SK-N-SH treated with all-trans-retinoic acid at 6 μM for 48 hours (cell line): ENCODE results near the gene UHRF2.
"Not testable (repeated sequence)": the region's sequence is repeated elsewhere in the genome, so short reads cannot be mapped to it uniquely, and the experiment has no call there.

ENCODE experiments used
- ATAC-seq: fragments of 200-7000 bp; cut with Tn5 transposase; 3 replicates; pipeline ENCODE4 v1.9.1; 2020; ENCODE audit warnings: mild to moderate bottlenecking, moderate library complexity
- BACH2 ChIP-seq: fragments of 250-450 bp; sonication (Bioruptor Pico); IDR thresholded peaks from 2 replicates; pipeline ENCODE4 v1.9.0; 2021; ENCODE audit warnings: mild to moderate bottlenecking, borderline replicate concordance
- CREB5 ChIP-seq: fragments of 250-450 bp; sonication (Bioruptor Pico); IDR thresholded peaks from 2 replicates; pipeline ENCODE4 v1.5.1; 2020; ENCODE audit warnings: low read depth, mild to moderate bottlenecking, moderate library complexity
- CSDC2 ChIP-seq: fragments of 250-450 bp; sonication (Bioruptor Pico); IDR thresholded peaks from 2 replicates; pipeline ENCODE4 v1.5.0; 2020; ENCODE audit warnings: mild to moderate bottlenecking, moderate library complexity
- ESRRG ChIP-seq: fragments of 250-450 bp; sonication (Bioruptor Pico); IDR thresholded peaks from 2 replicates; pipeline ENCODE4 v1.6.1; 2021; ENCODE audit warnings: mild to moderate bottlenecking
- ISL1 ChIP-seq: fragments of 250-450 bp; sonication (Bioruptor Pico); IDR thresholded peaks from 2 replicates; pipeline ENCODE4 v2.1.2; 2022; ENCODE audit warnings: mild to moderate bottlenecking, moderate library complexity
- POU6F1 ChIP-seq: fragments of 250-450 bp; sonication (Bioruptor Pico); IDR thresholded peaks from 2 replicates; pipeline ENCODE4 v1.8.0; 2021; ENCODE audit warnings: low read depth, mild to moderate bottlenecking, moderate library complexity, borderline replicate concordance
- PPARA ChIP-seq: fragments of 250-450 bp; sonication (Bioruptor Pico); IDR thresholded peaks from 2 replicates; pipeline ENCODE4 v1.5.0; 2020; ENCODE audit warnings: mild to moderate bottlenecking, borderline replicate concordance
- RARB ChIP-seq: fragments of 250-450 bp; sonication (Bioruptor Pico); IDR thresholded peaks from 2 replicates; pipeline ENCODE4 v1.8.0; 2021; ENCODE audit warnings: mild to moderate bottlenecking, moderate library complexity
- SNAI2 ChIP-seq: fragments of 250-450 bp; sonication (Bioruptor Pico); IDR thresholded peaks from 2 replicates; pipeline ENCODE4 v1.5.0; 2020; ENCODE audit warnings: mild to moderate bottlenecking, moderate library complexity
- TCF4 ChIP-seq: fragments of 250-450 bp; sonication (Bioruptor Pico); IDR thresholded peaks from 2 replicates; pipeline ENCODE4 v1.8.0; 2021; ENCODE audit warnings: mild to moderate bottlenecking, moderate library complexity, borderline replicate concordance
- TOX ChIP-seq: fragments of 250-450 bp; sonication (Bioruptor Pico); IDR thresholded peaks from 2 replicates; pipeline ENCODE4 v1.8.0; 2021; ENCODE audit warnings: mild to moderate bottlenecking, moderate library complexity, borderline replicate concordance
- ZC3H10 ChIP-seq: fragments of 250-450 bp; sonication (Bioruptor Pico); IDR thresholded peaks from 2 replicates; pipeline ENCODE4 v1.5.1; 2021; ENCODE audit warnings: mild to moderate bottlenecking, moderate library complexity
- ZFP3 ChIP-seq: fragments of 250-450 bp; sonication (Bioruptor Pico); IDR thresholded peaks from 2 replicates; pipeline ENCODE4 v1.5.0; 2020; ENCODE audit warnings: mild to moderate bottlenecking, moderate library complexity
- ZFP30 ChIP-seq: fragments of 450-650 bp; formaldehyde crosslinking; IDR thresholded peaks from 2 replicates; pipeline ENCODE4 v1.5.0; 2022; ENCODE audit warnings: mild to moderate bottlenecking, moderate library complexity
- ZNF565 ChIP-seq: fragments of 450-650 bp; formaldehyde crosslinking; conservative IDR thresholded peaks from 2 replicates; pipeline ENCODE4 v1.5.0; 2020; ENCODE audit warnings: low read depth, mild to moderate bottlenecking, moderate library complexity
- ZNF8 ChIP-seq: fragments of 450-650 bp; formaldehyde crosslinking; IDR thresholded peaks from 2 replicates; pipeline ENCODE4 v1.5.0; 2020; ENCODE audit warnings: mild to moderate bottlenecking, moderate library complexity
- TF ChIP-seq, protein P1 (sequence below): fragments of 250-450 bp; sonication (Bioruptor Pico); IDR thresholded peaks from 2 replicates; pipeline ENCODE4 v1.8.0; 2020; ENCODE audit warnings: mild to moderate bottlenecking, moderate library complexity, borderline replicate concordance
- TF ChIP-seq, protein P2 (sequence below): fragments of 250-450 bp; sonication (Bioruptor Pico); IDR thresholded peaks from 2 replicates; pipeline ENCODE4 v1.5.1; 2021; ENCODE audit warnings: mild to moderate bottlenecking, moderate library complexity
- TF ChIP-seq, protein P3 (sequence below): fragments of 250-450 bp; sonication (Bioruptor Pico); IDR thresholded peaks from 2 replicates; pipeline ENCODE4 v1.5.0; 2020; ENCODE audit warnings: mild to moderate bottlenecking, moderate library complexity

The UHRF2 gene

GRCh38 chr9:6368831-6369230, 44.2 kb upstream of the UHRF2 start:
- no peak for ATAC-seq
- TF ChIP-seq POU6F1 (no peak), ZNF565 (CRISPR knock-in tag) (no peak), RARB (CRISPR knock-in tag) (no peak), TOX (CRISPR knock-in tag) (no peak), CSDC2 (no peak), BACH2 (CRISPR knock-in tag) (no peak), SNAI2 (CRISPR knock-in tag) (no peak), ISL1 (CRISPR knock-in tag) (no peak), PPARA (CRISPR knock-in tag) (no peak), ZFP3 (CRISPR knock-in tag) (no peak), ZFP30 (CRISPR knock-in tag) (no peak), CREB5 (no peak), ESRRG (CRISPR knock-in tag) (no peak), ZC3H10 (no peak)
- TF ChIP-seq, protein P1, sequence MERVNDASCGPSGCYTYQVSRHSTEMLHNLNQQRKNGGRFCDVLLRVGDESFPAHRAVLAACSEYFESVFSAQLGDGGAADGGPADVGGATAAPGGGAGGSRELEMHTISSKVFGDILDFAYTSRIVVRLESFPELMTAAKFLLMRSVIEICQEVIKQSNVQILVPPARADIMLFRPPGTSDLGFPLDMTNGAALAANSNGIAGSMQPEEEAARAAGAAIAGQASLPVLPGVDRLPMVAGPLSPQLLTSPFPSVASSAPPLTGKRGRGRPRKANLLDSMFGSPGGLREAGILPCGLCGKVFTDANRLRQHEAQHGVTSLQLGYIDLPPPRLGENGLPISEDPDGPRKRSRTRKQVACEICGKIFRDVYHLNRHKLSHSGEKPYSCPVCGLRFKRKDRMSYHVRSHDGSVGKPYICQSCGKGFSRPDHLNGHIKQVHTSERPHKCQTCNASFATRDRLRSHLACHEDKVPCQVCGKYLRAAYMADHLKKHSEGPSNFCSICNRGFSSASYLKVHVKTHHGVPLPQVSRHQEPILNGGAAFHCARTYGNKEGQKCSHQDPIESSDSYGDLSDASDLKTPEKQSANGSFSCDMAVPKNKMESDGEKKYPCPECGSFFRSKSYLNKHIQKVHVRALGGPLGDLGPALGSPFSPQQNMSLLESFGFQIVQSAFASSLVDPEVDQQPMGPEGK (CRISPR knock-in tag): no peak
- TF ChIP-seq, protein P2, sequence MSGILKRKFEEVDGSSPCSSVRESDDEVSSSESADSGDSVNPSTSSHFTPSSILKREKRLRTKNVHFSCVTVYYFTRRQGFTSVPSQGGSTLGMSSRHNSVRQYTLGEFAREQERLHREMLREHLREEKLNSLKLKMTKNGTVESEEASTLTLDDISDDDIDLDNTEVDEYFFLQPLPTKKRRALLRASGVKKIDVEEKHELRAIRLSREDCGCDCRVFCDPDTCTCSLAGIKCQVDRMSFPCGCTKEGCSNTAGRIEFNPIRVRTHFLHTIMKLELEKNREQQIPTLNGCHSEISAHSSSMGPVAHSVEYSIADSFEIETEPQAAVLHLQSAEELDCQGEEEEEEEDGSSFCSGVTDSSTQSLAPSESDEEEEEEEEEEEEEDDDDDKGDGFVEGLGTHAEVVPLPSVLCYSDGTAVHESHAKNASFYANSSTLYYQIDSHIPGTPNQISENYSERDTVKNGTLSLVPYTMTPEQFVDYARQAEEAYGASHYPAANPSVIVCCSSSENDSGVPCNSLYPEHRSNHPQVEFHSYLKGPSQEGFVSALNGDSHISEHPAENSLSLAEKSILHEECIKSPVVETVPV (CRISPR knock-in tag): no peak

DNA sequence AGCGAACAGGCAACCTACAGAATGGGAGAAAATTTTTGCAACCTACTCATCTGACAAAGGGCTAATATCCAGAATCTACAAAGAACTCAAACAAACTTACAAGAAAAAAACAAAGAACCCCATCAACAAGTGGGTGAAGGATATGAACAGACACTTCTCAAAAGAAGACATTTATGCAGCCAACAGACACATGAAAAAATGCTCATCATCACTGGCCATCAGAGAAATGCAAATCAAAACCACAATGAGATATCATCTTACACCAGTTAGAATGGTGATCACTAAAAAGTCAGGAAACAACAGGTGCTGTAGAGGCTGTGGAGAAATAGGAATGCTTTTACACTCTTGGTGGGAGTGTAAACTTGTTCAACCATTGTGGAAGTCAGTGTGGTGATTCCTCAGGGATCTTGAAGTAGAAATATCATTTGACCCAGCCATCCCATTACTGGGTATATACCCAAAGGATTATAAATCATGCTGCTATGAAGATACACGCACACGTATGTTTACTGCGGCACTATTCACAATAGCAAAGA, 31.5 kb upstream of the UHRF2 start:
- ATAC-seq: not testable (repeated sequence)

GRCh38 chr9:6382681-6383080, 30.3 kb upstream of the UHRF2 start:
- TF ChIP-seq ZNF8 (CRISPR knock-in tag): no peak
- TF ChIP-seq, protein P3, sequence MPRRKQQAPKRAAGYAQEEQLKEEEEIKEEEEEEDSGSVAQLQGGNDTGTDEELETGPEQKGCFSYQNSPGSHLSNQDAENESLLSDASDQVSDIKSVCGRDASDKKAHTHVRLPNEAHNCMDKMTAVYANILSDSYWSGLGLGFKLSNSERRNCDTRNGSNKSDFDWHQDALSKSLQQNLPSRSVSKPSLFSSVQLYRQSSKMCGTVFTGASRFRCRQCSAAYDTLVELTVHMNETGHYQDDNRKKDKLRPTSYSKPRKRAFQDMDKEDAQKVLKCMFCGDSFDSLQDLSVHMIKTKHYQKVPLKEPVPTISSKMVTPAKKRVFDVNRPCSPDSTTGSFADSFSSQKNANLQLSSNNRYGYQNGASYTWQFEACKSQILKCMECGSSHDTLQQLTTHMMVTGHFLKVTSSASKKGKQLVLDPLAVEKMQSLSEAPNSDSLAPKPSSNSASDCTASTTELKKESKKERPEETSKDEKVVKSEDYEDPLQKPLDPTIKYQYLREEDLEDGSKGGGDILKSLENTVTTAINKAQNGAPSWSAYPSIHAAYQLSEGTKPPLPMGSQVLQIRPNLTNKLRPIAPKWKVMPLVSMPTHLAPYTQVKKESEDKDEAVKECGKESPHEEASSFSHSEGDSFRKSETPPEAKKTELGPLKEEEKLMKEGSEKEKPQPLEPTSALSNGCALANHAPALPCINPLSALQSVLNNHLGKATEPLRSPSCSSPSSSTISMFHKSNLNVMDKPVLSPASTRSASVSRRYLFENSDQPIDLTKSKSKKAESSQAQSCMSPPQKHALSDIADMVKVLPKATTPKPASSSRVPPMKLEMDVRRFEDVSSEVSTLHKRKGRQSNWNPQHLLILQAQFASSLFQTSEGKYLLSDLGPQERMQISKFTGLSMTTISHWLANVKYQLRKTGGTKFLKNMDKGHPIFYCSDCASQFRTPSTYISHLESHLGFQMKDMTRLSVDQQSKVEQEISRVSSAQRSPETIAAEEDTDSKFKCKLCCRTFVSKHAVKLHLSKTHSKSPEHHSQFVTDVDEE (CRISPR knock-in tag): no peak
- TF ChIP-seq RARB (CRISPR knock-in tag): no peak
- no peak for TF ChIP-seq ZFP3 (CRISPR knock-in tag)
- no peak for TF ChIP-seq SNAI2 (CRISPR knock-in tag)
- no peak for TF ChIP-seq TCF4 (CRISPR knock-in tag)
- TF ChIP-seq, protein P1 (CRISPR knock-in tag): no peak
- no peak for TF ChIP-seq CREB5
- TF ChIP-seq CSDC2: no peak
- TF ChIP-seq, all 23 proteins: peak for 0
- ATAC-seq: no peak
